Mucosa of rectum (tissue), 2 donors: ENCODE results near the gene ZNF80.

Experiments used
- H3K27ac ChIP-seq, 2 donors: one replicate each; pipeline ENCODE4 v1.7.0; 2013; ENCODE audit warnings: inconsistent platforms in 2 of 2, low read depth in 2 of 2, low read length in 2 of 2
- H3K27me3 ChIP-seq, 2 donors: one replicate each; pipeline ENCODE4 v1.7.0; 2013; ENCODE audit warnings: low read length in 2 of 2; ENCODE audit not compliant: control insufficient read depth in 2 of 2, insufficient read depth in 2 of 2
- H3K36me3 ChIP-seq, 2 donors: one replicate each; pipeline ENCODE4 v1.7.0; 2013; ENCODE audit warnings: low read length in 2 of 2; ENCODE audit not compliant: control insufficient read depth in 2 of 2, insufficient read depth in 2 of 2
- H3K4me1 ChIP-seq, 2 donors: one replicate each; pipeline ENCODE4 v1.7.0; 2013; ENCODE audit warnings: low read length in 2 of 2, mild to moderate bottlenecking in 1 of 2; ENCODE audit not compliant: control insufficient read depth in 2 of 2, insufficient read depth in 2 of 2
- H3K4me3 ChIP-seq, 2 donors: one replicate each; pipeline ENCODE4 v1.7.0; 2013; ENCODE audit warnings: low read length in 2 of 2
- H3K9ac ChIP-seq, 2 donors: one replicate each; pipeline ENCODE4 v1.7.0; 2013; ENCODE audit warnings: low read length in 2 of 2, low read depth in 1 of 2, mild to moderate bottlenecking in 1 of 2
- H3K9me3 ChIP-seq, 2 donors: one replicate each; pipeline ENCODE4 v1.7.0; 2013; ENCODE audit warnings: low read length in 2 of 2; ENCODE audit not compliant: control insufficient read depth in 2 of 2
- donor health status: healthy.
- donor health status: Normal muscosa, but diverticular disease.

Gene ZNF80

DNA sequence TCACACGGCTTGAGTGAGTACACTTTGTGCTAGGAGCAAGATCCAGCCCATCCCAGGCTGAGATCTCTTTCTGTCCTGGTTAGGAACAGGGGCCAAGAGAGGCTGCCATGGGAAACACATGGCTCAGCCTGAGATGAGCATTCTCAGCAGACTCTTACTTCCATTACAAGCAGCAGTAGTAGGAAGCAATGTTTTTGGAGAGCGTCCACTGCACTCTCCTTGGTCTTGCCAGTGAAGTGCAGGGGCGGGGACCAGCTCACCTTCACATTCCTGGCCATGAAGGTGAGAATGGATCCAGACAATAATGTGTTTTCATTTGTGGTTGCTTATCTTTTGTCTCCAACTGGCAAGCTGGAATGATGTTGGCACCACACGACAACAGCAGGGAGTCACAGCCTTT, 24.7 kb downstream of the ZNF80 start:
- H3K27me3 ChIP-seq: no peaks in the 10 kb centered on the region
- H3K27ac ChIP-seq: no peak overlapping the region
- H3K4me1 ChIP-seq: no peaks in the 10 kb centered on the region
- no peaks in the 10 kb centered on the region for H3K36me3 ChIP-seq
- no peaks in the 10 kb centered on the region for H3K9me3 ChIP-seq
- H3K9ac ChIP-seq: no peak overlapping the region
- no peak overlapping the region for H3K4me3 ChIP-seq

DNA sequence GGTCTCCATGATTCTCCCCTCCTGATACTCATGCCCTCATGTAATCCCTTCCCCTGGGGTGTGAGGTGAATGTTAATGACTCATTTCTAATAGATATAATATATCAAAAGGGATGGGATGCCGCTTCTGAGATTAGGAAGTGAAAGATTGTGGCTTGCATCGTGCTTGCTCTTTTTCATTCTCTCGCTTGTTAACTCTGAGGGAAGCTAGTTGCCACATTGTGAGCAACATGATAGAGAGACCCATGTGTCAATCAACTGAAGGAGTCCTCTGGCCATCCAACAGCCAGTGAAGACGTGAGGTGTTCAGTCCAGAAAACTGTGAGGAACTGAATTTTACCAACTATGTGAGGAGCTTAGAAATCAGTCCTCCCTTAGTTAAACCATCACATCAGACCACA, 29.6 kb downstream of the ZNF80 start:
- Histone ChIP-seq H3K4me1 (no peaks in the 10 kb centered on the region), H3K27me3 (no peaks in the 10 kb centered on the region), H3K27ac (no peak overlapping the region), H3K9ac (no peak overlapping the region), H3K36me3 (no peaks in the 10 kb centered on the region), H3K4me3 (no peak overlapping the region), H3K9me3 (no peaks in the 10 kb centered on the region)

DNA sequence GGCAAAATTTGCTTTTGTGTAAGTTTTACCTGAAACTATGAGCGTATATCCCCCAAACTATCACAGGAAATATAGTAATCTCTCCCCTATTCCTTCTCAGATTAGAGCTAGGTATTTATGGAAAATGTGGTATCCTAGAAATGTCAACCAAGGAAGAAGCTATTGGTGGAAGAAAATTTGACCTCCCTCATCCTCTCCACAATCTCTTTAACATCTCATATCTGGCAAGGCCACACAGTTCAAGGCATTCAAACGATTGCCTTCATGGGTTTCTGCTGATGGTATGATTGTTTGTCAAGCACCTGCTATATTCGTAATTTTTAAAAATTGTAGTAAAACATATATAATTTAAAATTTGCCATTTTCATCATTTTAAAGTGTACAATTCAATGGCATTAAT, 31.0 kb downstream of the ZNF80 start:
- Histone ChIP-seq H3K9ac (no peak overlapping the region), H3K27me3 (no peaks in the 10 kb centered on the region), H3K36me3 (no peaks in the 10 kb centered on the region), H3K4me3 (no peak overlapping the region), H3K4me1 (no peaks in the 10 kb centered on the region), H3K27ac (no peak overlapping the region), H3K9me3 (no peaks in the 10 kb centered on the region)

DNA sequence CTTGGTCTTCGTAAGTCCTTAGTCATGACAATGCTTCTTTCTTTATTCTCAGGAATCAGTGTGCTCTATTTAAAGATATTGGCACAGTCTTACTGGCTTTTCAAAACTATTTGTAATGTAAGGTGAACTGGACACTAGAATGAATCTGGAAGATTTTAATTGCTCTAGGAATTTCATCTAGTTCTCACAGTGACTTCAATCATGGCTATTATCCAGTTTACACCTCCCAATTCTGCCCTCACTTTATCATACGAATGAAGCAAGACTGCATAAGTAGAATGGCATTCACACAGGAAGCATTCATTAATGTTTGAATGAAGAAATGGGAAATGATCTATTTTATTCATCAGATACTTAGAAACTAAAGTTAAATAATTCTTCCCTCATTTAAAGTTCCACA, 31.8 kb downstream of the ZNF80 start:
- Histone ChIP-seq H3K9ac (no peak overlapping the region), H3K27ac (no peak overlapping the region), H3K9me3 (no peaks in the 10 kb centered on the region), H3K4me3 (no peak overlapping the region), H3K27me3 (no peaks in the 10 kb centered on the region), H3K36me3 (no peaks in the 10 kb centered on the region), H3K4me1 (no peaks in the 10 kb centered on the region)

DNA sequence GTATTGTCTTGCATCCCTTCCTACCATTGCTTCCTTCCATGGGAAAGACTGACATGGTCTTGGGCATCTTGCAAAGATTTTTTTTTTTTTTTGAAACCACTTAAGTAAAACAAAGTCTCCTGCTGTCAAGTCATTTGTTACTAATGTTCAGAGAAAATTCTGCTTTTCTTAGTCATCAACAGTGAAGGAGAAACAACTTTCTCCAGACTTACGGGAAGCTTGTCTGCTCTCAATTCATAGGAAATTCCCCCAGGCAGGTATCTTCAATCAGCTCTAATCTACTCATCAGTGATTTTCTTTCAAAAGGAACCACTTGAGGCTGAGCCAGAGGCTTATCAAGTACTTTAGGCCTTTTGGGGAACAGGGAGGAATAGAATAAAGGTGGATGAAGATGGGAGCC, 42.6 kb downstream of the ZNF80 start:
- H3K4me1 ChIP-seq: no peaks in the 10 kb centered on the region
- H3K36me3 ChIP-seq: no peaks in the 10 kb centered on the region
- no peak overlapping the region for H3K4me3 ChIP-seq
- H3K27ac ChIP-seq: no peak overlapping the region
- H3K9me3 ChIP-seq: no peaks in the 10 kb centered on the region
- no peaks in the 10 kb centered on the region for H3K27me3 ChIP-seq
- H3K9ac ChIP-seq: no peak overlapping the region

DNA sequence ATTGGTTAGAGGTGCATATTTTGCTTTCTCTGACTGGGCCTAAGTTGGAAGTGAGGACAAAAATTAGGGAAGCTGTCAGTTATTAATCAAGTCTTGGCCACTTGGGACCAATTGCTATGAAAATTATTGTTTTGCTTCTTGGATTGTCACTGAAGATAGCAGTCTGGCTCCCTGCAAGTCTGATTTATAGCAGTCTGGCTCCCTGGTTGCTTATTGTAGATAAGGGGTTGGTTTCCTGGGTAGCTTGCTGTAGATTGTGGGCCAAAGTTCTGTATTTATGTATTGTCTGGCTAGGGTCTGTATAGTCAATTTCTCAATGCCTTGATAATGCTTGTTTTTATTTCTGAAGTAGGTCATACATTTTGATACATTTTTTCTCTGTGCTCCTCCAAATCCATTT, 45.2 kb downstream of the ZNF80 start:
- H3K4me1 ChIP-seq: no peaks in the 10 kb centered on the region
- H3K36me3 ChIP-seq: no peaks in the 10 kb centered on the region
- no peaks in the 10 kb centered on the region for H3K9me3 ChIP-seq
- H3K27ac ChIP-seq: no peak overlapping the region
- H3K9ac ChIP-seq: no peak overlapping the region
- H3K4me3 ChIP-seq: no peak overlapping the region
- no peaks in the 10 kb centered on the region for H3K27me3 ChIP-seq

DNA sequence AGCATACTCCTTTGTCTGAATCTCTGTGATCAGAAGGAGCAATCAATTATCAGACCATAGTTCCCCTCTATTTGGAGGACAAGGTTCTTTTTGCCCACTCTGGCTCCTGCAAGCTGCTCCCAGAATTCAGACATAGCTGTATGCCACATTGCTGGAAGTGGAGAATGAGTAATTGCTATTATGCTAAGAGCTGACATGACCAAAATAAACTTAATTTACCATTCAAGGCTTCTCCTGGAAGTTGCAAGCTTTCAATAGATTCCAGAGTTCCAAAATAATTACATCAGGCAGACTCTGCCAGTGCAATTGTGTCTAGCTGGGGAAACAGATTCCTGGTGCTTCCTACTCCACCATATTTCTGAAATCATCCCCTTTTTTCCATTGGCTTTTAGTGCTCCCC, 50.9 kb downstream of the ZNF80 start:
- H3K9ac ChIP-seq: no peak overlapping the region
- H3K27ac ChIP-seq: no peak overlapping the region
- H3K4me1 ChIP-seq: no peaks in the 10 kb centered on the region
- no peak overlapping the region for H3K4me3 ChIP-seq
- no peaks in the 10 kb centered on the region for H3K9me3 ChIP-seq
- H3K27me3 ChIP-seq: no peaks in the 10 kb centered on the region
- no peaks in the 10 kb centered on the region for H3K36me3 ChIP-seq
